Measurements from ENCODE around the gene TAF4. TPM values are rescaled to one million over a fixed set of nuclear protein-coding genes. Genes with fewer than 3 reads are reported as not detected.
"Not testable (repeated sequence)": the region's sequence is repeated elsewhere in the genome, so short reads cannot be mapped to it uniquely, and the experiment has no call there.

The TAF4 gene
- total RNA-seq, 1 donor from 2014 or later, result 7.6 TPM

- DNase-seq, result no peak
Measured at GRCh38 chr20:61998343-61999121, 67.1 kb downstream of the TAF4 start.

- no peak for DNase-seq
Measured at GRCh38 chr20:61997891-61998290, 67.8 kb downstream of the TAF4 start.

GRCh38 chr20:61997372-61997771, 68.3 kb downstream of the TAF4 start:
- DNase-seq, result no peak

- no peak for DNase-seq
Measured at GRCh38 chr20:61994546-61994945, 71.1 kb downstream of the TAF4 start.

- DNase-seq, result no peak
Measured at GRCh38 chr20:61993058-61993457, 72.6 kb downstream of the TAF4 start.

GRCh38 chr20:61991476-61991875, 74.2 kb downstream of the TAF4 start:
- DNase-seq, result no peak

- DNase-seq, result no peak
Measured at GRCh38 chr20:61990484-61990883, 75.2 kb downstream of the TAF4 start.

GRCh38 chr20:61989741-61990140, 75.9 kb downstream of the TAF4 start:
- no peak for DNase-seq

GRCh38 chr20:61988665-61989064, 77.0 kb downstream of the TAF4 start:
- DNase-seq, result no peak

GRCh38 chr20:61986762-61987321, 78.8 kb downstream of the TAF4 start:
- DNase-seq, result no peak

GRCh38 chr20:61985096-61985495, 80.6 kb downstream of the TAF4 start:
- no peak for DNase-seq

- DNase-seq, result not testable (repeated sequence)
Measured at GRCh38 chr20:61984431-61984830, 81.2 kb downstream of the TAF4 start.

GRCh38 chr20:61983965-61984364, 81.7 kb downstream of the TAF4 start:
- DNase-seq, result no peak

- no peak for DNase-seq
Measured at GRCh38 chr20:61982951-61983315, 82.7 kb downstream of the TAF4 start.

GRCh38 chr20:61982191-61982950, 83.3 kb downstream of the TAF4 start:
- DNase-seq, result no peak

GRCh38 chr20:61981691-61982090, 84.0 kb downstream of the TAF4 start:
- DNase-seq, result not testable (repeated sequence)

GRCh38 chr20:61980647-61981583, 84.8 kb downstream of the TAF4 start:
- DNase-seq, result no peak

GRCh38 chr20:61979701-61980635, 85.7 kb downstream of the TAF4 start:
- no peak for DNase-seq

GRCh38 chr20:61979090-61979489, 86.6 kb downstream of the TAF4 start:
- DNase-seq, result no peak

- no peak for DNase-seq
Measured at GRCh38 chr20:61978491-61978890, 87.2 kb downstream of the TAF4 start.

- DNase-seq, result no peak
Measured at GRCh38 chr20:61977419-61977786, 88.3 kb downstream of the TAF4 start.
